GM08714 (cell line): ENCODE data around the gene HS3ST2.

Source experiments
- H3K4me3 ChIP-seq: fragments of 200-500 bp; sonication (Bioruptor generic); 2 replicates; pipeline ENCODE4 v1.5.1; 2014; ENCODE audit warnings: mild to moderate bottlenecking, low read length, inconsistent platforms
- ZNF274 ChIP-seq: IDR thresholded peaks from 2 replicates; pipeline ENCODE4 v1.6.1; 2012; ENCODE audit warnings: mild to moderate bottlenecking, low read depth, low read length

HS3ST2 gene

DNA sequence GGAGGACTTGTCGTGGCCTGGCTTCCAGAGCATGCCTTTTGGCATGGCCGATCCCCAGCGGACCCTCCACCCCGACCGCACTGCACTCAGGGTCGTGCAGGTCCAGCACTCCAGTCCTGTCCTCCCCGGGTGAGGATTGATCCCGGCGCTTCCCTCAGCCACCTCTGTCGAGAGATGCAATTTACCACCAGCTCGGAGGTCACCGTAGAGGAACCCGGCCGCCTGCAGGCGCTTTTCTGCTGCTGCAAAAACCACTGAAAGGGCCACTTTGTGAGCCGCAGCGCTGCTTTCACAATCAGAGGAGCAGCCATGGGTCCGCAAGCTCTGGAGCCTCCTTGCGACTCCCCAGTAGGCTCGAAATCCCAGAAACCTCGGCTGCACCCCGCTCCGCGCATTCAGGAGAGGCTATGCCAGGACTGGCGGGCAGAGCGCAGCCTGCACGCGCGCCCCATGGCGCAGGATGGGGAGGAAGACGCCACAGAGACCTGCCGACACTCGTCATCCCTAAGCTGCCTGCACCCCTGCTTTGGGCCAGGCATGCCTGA is 134.2 kb downstream of the HS3ST2 start:
- peak overlapping the region; percentile 24; the same call in 1 of the 2 replicates for H3K4me3 ChIP-seq

DNA sequence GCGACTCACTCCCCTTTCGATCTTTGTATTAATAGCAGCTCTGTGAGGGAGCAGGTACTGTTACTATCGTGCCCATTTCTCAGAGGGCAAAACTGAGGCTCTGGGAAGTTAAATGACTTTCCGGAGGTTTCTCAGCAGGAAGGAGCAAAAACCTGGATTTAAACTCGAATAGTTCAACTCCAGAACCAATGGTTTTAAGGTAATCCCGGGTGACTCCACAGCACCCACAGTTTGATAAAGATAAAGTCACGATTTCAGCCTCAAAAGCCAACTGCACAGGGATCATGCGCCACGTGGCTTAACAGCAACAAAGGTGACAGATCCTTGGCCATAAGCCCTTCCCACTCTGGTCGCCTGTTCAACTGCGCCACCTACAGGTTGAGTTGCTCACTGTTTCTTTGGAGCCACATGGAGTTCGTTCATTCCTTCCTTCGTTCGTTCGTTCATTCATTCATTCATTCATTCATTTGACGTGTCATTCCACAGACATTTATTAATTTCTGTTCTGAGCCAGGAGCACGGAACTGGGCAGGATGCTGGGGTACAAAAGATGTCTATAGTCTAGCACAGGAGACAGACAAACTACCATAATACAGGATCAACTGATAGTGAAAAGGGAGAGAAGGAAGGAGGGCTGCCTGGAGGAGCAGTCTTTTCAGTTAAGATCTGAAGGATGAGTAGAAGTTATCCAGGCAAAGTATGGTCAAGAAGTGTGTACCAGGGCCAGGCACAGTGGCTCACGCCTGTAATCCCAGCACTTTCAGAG is 134.8 kb downstream of the HS3ST2 start:
- TF ChIP-seq ZNF274 = no peak

More for the DNA sequence above, 134.2 kb downstream of the HS3ST2 start:
- TF ChIP-seq ZNF274 = no peak

DNA sequence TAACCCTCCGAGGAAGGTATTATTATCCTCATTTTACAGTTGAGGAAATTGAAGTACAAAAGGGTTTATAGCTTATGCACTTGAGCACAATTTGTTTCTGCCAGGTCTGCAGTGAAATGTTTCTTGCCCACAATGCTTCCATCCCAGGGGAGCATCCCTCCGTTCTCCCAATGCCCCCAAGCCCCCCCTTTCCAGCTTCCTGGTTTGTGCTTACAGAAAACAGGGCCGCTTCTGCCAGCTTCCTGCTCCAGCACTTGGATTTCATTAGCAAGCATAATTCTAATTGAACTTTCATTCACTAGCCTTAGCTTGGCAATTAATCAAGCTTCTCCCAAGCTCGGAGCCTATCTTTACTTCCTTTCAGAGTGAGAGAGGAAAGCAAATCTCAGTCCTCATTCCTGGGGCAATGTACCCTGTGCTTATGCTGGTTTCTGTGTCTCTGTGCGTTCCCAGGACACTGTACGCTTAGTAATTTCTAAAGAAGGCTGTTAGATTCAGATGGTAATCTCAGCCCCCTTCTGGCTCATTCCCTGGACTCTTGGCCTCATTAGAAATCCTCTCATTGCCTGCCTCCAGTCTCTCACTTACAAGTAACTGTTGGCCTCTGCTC is 141.6 kb downstream of the HS3ST2 start:
- TF ChIP-seq ZNF274 = no peak

More for the DNA sequence above, 134.8 kb downstream of the HS3ST2 start:
- peak overlapping the region; percentile 24; the same call in 1 of the 2 replicates for H3K4me3 ChIP-seq

DNA sequence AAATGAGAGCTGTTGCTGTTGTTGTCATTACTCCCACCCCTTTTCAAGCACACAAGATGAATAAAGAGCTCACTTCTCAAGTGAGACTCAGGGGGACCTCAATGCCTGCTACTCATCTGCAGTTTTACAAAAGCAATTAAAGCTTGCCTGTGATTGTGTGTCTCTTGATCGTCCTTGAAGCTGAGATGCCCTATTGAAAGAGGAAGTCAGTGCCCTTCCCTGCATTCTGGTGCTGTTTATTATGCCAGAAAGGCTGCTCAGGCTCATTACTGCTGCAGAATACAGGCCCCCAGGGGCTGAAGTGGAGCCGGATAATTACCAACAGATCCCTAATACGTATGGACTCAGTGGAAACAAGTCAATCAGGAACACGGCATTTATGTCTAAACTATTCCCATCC is 147.2 kb downstream of the HS3ST2 start:
- H3K4me3 ChIP-seq = no peak overlapping the region
- TF ChIP-seq ZNF274 = no peak

More for the DNA sequence above, 141.6 kb downstream of the HS3ST2 start:
- no peak overlapping the region for H3K4me3 ChIP-seq

GRCh38 chr16:22962905-22963304 is 148.9 kb downstream of the HS3ST2 start:
- H3K4me3 ChIP-seq = no peak overlapping the region
- TF ChIP-seq ZNF274 = no peak
